ENCODE data around the gene CASP8AP2. TPM values are rescaled to one million over a fixed set of nuclear protein-coding genes. Genes with fewer than 3 reads are reported as not detected.

Gene CASP8AP2
- total and polyA plus RNA-seq, 2 donors (not counting 3 experiments of a cell fraction or from before 2014, with no cell fraction given) = 4.7 to 22.0 TPM

GRCh38 chr6:89805814-89806371 is 23.8 kb upstream of the CASP8AP2 start:
- POLR2A ChIA-PET = no interaction called here
- no TSS peak for BruUV-seq (replicated peaks)
- intact Hi-C loops (cut with micrococcal nuclease) = no loop called here

More at GRCh38 chr6:89805814-89806371, 23.8 kb upstream of the CASP8AP2 start:
- H3K9ac ChIP-seq (replicated peaks; ENCODE audit: extremely low read depth, insufficient read depth, low read length) = no peak overlapping the region
- H3K27ac ChIP-seq (ENCODE audit: insufficient read depth, low read depth, low read length) = no peak overlapping the region
- no peaks in the 10 kb centered on the region for H3K9me1 ChIP-seq (replicated peaks; ENCODE audit: control insufficient read depth, extremely low read depth, insufficient read depth, low read length)
- dilution Hi-C loops (cut with MboI; ENCODE audit: extremely low pct_ligation_motif_present, low sequenced_read_pairs) = no loop called here
- CTCF ChIA-PET = interaction anchor here (2.7 kb wide), 1 partner anchor 13 kb away, joined by 9 read pairs; no protein-coding TSS in a partner anchor
- TF ChIP-seq MAX (IDR thresholded peaks at IDR 0.05; ENCODE audit: insufficient read depth, insufficient read length) (no peak), FOS (IDR thresholded peaks at IDR 0.05; ENCODE audit: borderline replicate concordance, insufficient read depth, low read length) (no peak), EZH2 (IDR thresholded peaks at IDR 0.05; ENCODE audit: borderline replicate concordance, low read depth, low read length, severe bottlenecking) (no peak), POLR2A (IDR thresholded peaks at IDR 0.05; ENCODE audit: low read depth, low read length) (no peak), POLR2AphosphoS5 (IDR thresholded peaks at IDR 0.05; ENCODE audit: insufficient read depth, low read depth, low read length) (no peak), GATA2 (IDR thresholded peaks at IDR 0.05; ENCODE audit: insufficient read depth, insufficient read length, low read depth, low read length) (no peak), CTCF (IDR thresholded peaks at IDR 0.05; ENCODE audit: extremely low read depth in 1 of 2, insufficient read depth in 1 of 2, low read depth in 1 of 2, low read length in 2 of 2) (no peak), JUN (IDR thresholded peaks at IDR 0.05; ENCODE audit: borderline replicate concordance, insufficient read depth, insufficient read length, low read depth) (no peak), MYC (IDR thresholded peaks at IDR 0.05; ENCODE audit: low read depth, low read length) (no peak)
- H3K4me3 ChIP-seq (replicated peaks in 1 of 3; ENCODE audit: insufficient read depth in 1 of 3, low read depth in 1 of 3, low read length in 3 of 3) = no peak overlapping the region
- peaks cover 47% of the 10 kb centered on the region for H3K79me2 ChIP-seq (ENCODE audit: control insufficient read depth, insufficient read depth, low read length)
- H3K4me1 ChIP-seq (ENCODE audit: control insufficient read depth, extremely low read depth, insufficient read depth, low read length) = no peaks in the 10 kb centered on the region
- H3K36me3 ChIP-seq (ENCODE audit: control insufficient read depth in 2 of 2, extremely low read depth in 1 of 2, insufficient read depth in 2 of 2, low read length in 2 of 2) = no peaks in the 10 kb centered on the region
- no peak overlapping the region for H2AFZ ChIP-seq (ENCODE audit: low read depth, low read length)
- H3K27me3 ChIP-seq (ENCODE audit: control insufficient read depth in 2 of 2, insufficient read depth in 2 of 2, low read length in 2 of 2) = no peaks in the 10 kb centered on the region
- FAIRE-seq = no peak
- no peaks in the 10 kb centered on the region for H3K9me3 ChIP-seq (replicated peaks; ENCODE audit: control insufficient read depth, insufficient read depth, low read length)
- DNase-seq (ENCODE audit: low read depth, low spot score) = no peak
- H3K4me2 ChIP-seq (ENCODE audit: insufficient read depth, low read length) = no peak overlapping the region
- H4K20me1 ChIP-seq (replicated peaks; ENCODE audit: control insufficient read depth, extremely low read depth, insufficient read depth, low read length) = no peaks in the 10 kb centered on the region
